AG10803 (cell line): Measurements from ENCODE around the gene SLC12A2.

ENCODE experiments used
- DNase-seq: peaks from one replicate; pipeline ENCODE4 v3.0.0; 2010; ENCODE audit warnings: low read depth
- H3K4me3 ChIP-seq: 2 replicates; pipeline ENCODE4 v1.5.1; 2011; ENCODE audit warnings: mild to moderate bottlenecking, low read length, control low read depth
- TF ChIP-seq, protein P1 (sequence below): conservative IDR thresholded peaks from 2 replicates; pipeline ENCODE4 v1.5.1; 2011; ENCODE audit warnings: mild to moderate bottlenecking, low read length, control low read depth, inconsistent platforms

Gene SLC12A2

DNA sequence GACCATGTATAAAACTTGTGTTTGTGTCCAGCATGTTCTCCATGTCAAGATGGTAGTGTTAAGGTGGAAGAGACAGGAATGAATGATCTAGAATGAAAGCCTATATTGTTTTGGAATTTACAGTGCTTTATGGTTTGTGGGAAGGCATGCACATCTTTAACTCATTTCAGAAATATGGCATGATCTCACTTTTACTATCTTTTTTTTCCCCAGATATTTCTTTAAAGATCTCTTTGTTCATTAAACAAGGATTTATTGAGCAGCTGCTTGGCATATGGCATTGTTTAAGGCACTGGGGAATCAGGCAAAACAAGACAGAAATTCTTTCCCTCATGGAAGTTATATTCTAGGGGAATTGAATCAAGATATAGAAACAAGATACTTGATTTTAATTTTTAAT lies 51.7 kb downstream of the SLC12A2 start:
- TF ChIP-seq, protein P1, sequence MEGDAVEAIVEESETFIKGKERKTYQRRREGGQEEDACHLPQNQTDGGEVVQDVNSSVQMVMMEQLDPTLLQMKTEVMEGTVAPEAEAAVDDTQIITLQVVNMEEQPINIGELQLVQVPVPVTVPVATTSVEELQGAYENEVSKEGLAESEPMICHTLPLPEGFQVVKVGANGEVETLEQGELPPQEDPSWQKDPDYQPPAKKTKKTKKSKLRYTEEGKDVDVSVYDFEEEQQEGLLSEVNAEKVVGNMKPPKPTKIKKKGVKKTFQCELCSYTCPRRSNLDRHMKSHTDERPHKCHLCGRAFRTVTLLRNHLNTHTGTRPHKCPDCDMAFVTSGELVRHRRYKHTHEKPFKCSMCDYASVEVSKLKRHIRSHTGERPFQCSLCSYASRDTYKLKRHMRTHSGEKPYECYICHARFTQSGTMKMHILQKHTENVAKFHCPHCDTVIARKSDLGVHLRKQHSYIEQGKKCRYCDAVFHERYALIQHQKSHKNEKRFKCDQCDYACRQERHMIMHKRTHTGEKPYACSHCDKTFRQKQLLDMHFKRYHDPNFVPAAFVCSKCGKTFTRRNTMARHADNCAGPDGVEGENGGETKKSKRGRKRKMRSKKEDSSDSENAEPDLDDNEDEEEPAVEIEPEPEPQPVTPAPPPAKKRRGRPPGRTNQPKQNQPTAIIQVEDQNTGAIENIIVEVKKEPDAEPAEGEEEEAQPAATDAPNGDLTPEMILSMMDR = no peak
- peak; percentile 71 for DNase-seq
- no peak overlapping the region for H3K4me3 ChIP-seq

DNA sequence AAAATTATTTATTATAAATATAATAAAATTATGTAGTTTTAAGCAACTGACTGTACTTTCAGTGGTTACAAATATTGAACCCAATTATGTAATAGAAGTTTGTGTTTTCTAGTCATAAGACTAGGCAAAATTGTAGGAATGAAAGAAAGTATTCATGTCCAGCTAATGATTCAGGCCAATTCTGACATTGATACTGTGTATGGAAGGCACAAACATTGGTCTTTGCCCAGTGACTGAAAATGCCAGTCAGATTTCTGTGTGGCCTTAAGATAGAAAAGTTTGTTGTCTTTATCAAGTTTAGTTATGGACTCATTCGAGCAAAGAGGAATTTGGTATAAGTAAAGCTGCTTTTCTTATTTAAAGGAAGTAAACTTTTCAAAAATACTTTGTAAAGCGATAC lies 60.3 kb downstream of the SLC12A2 start:
- no peak overlapping the region for H3K4me3 ChIP-seq
- TF ChIP-seq, protein P1 = no peak
- no peak for DNase-seq

DNA sequence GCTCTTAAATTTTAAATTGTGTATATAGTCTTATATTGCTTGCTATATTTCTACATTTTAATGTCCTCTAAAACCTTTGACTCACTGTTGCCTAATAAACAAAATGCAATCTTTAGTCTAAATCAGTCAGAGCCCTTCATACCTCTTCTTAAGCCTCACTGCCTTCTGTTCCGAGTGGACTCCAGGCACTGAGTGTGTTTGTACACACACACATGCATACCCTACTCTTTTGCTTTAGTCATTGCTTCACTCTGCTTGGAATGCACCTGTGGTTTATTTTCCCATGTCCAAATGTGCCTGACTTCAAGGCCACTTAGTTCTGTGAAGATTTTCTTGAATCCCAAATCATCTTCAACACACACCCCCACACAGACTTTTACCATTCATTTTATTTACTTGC lies 60.9 kb downstream of the SLC12A2 start:
- no peak overlapping the region for H3K4me3 ChIP-seq
- TF ChIP-seq, protein P1 = no peak
- peak; percentile 81 for DNase-seq

DNA sequence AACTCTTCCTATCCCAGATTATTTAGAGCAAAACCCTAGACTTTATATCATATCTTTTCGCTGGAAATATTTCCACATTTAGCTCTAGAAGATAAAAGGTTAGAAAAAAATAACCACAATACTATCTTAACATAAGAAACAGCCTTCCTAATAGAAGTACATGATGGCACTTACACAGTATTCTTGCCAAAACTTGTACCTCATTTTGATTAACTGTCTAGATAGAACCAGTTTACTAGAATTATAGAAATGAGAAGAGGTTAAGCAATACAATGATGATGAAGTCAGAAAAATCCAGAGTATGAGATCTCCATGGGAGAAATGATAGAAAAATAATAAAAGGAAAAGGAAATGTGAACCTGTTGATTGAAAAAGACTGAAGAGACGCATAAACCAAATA lies 63.1 kb downstream of the SLC12A2 start:
- DNase-seq = no peak
- no peak overlapping the region for H3K4me3 ChIP-seq
- TF ChIP-seq, protein P1 = no peak

DNA sequence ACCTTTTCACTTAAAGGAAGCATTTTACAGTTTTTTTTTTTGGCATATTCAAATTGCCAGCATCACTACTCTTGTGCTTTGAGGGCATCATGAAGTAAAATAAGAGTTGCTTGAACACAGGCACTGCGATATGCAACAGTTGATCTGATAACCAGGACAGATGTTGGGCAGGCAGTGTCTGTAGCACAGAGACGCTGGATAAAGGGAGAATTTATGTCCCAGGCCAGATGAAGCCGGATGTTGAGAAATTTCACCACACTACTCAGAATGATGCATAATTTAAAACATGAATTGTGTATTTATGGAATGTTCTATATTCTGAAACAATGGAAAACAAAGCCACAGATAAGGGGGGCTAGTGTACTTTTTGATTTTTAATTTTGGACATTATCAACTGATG lies 71.4 kb downstream of the SLC12A2 start:
- H3K4me3 ChIP-seq = no peak overlapping the region

DNA sequence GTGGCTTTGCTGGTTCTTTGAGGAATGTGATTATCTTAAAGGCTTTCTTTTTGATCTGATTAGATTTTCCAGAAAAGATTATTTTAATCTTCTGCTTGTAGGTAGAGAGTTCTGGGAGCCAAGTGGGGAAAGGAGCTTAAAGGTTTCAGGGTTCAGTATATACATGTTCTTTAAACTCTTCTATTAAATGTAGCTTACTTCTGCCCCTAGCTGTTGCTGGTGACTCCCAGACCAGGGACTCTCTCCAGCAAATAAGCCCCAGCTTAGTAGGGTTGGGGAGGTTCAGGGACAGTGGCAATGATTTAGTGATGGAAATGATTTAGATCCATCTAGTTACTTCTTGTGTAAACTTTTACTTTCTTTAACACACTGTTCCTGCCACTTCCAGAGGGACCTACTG lies 72.2 kb downstream of the SLC12A2 start:
- DNase-seq = no peak

More for the DNA sequence above, 71.4 kb downstream of the SLC12A2 start:
- TF ChIP-seq, protein P1 = no peak
- DNase-seq = peak; percentile 67

DNA sequence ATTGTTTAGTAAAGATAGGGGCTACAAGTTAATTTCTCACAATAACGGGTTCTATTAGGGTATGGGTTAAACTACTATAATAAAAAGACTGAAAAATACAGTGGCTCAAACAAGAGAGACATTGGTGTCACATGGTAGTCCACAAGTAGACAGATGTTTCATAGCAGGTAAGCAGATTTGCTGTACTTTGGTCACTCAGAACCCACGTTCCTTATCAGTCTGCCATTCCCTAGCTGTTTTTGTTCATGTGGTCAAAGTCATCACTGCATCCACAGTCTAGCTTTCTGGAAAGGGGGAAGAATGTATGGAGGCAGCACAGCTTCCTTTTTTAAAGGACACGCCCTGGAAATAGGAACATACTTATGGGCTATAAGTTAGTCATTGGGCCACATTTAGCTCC lies 73.0 kb downstream of the SLC12A2 start:
- TF ChIP-seq, protein P1 = no peak
- H3K4me3 ChIP-seq = no peak overlapping the region
- no peak for DNase-seq

More for the DNA sequence above, 72.2 kb downstream of the SLC12A2 start:
- no peak overlapping the region for H3K4me3 ChIP-seq
- TF ChIP-seq, protein P1 = peak; percentile 20
